ENCODE data around the gene SARNP. TPM values are rescaled to one million over a fixed set of nuclear protein-coding genes. Genes with fewer than 3 reads are reported as not detected.

SARNP gene
- total and polyA plus RNA-seq, 8 donors, result 16.1 to 200 (median 87.1) TPM

DNA sequence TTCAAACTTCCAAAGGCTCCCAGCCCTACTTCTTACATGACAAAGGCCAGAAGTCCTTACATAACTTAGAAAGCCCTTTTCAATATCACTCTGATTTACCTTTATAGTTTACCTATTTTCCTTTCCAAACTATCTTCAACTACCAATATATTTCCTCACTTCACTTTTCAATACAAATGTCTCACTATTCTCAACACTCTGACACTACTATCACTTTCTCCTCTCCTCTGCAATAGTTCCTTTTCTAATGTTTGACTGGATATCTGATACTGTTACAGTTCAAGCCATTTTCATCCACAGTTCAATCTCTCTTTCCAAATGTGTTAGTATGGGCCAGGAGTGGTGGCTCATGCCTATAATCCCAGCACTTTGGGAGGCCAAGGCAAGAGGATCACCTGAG is 3.3 kb downstream of the SARNP start:
- no peak overlapping the region for H3K27ac ChIP-seq
- no peaks in the 10 kb centered on the region for H3K9me3 ChIP-seq
- H3K4me1 ChIP-seq, result peaks cover 29 to 82% (median 62%) of the 10 kb centered on the region in 4 donors
- H3K27me3 ChIP-seq, result no peaks in the 10 kb centered on the region
- DNase-seq, result no peak
- H3K4me3 ChIP-seq, result no peak overlapping the region
- peaks cover 2 to 41% (median 29%) of the 10 kb centered on the region in 4 donors for H3K36me3 ChIP-seq
- TF ChIP-seq POLR2AphosphoS5 (IDR thresholded peaks at IDR 0.05) (no peak), POLR2A (IDR thresholded peaks at IDR 0.05) (no peak), EP300 (IDR thresholded peaks at IDR 0.05) (no peak)
- TF ChIP-seq, protein P1, sequence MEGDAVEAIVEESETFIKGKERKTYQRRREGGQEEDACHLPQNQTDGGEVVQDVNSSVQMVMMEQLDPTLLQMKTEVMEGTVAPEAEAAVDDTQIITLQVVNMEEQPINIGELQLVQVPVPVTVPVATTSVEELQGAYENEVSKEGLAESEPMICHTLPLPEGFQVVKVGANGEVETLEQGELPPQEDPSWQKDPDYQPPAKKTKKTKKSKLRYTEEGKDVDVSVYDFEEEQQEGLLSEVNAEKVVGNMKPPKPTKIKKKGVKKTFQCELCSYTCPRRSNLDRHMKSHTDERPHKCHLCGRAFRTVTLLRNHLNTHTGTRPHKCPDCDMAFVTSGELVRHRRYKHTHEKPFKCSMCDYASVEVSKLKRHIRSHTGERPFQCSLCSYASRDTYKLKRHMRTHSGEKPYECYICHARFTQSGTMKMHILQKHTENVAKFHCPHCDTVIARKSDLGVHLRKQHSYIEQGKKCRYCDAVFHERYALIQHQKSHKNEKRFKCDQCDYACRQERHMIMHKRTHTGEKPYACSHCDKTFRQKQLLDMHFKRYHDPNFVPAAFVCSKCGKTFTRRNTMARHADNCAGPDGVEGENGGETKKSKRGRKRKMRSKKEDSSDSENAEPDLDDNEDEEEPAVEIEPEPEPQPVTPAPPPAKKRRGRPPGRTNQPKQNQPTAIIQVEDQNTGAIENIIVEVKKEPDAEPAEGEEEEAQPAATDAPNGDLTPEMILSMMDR (IDR thresholded peaks at IDR 0.05), result no peak
- intact Hi-C loops (cut with DNase I; ENCODE audit: low total_unique reads), result no loop called here

DNA sequence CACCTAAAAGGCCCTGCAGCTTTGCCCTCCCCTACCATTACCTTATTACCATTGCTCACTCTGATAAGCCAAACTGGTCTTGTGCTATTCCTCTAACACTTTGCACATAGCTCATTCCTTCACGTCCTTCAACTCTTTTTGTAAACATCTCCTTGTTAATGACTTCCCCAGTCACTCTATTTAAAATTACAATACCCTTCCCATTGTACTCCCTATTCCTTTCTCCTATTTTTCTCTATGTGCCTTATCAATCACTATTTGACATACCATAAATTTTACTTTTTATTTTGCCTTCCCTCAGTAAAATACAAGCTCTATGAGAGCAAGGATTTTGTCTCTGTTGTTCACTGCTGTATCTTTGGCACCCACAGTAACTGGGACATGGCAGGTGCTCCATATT is 5.4 kb downstream of the SARNP start:
- Histone ChIP-seq H3K27ac (no peak overlapping the region), H3K9me3 (no peaks in the 10 kb centered on the region), H3K27me3 (no peaks in the 10 kb centered on the region), H3K36me3 (peaks cover 14 to 56% (median 44%) of the 10 kb centered on the region in 4 donors), H3K4me3 (no peak overlapping the region), H3K4me1 (peaks cover 19 to 80% (median 54%) of the 10 kb centered on the region in 4 donors)
- WGBS, 5 donors, result 16 to 30% (median 20%) methylated on average over 1 of the region's 1 CpG
- intact Hi-C loops (cut with DNase I; ENCODE audit: low total_unique reads), result no loop called here
- no peak for DNase-seq
- TF ChIP-seq POLR2A (IDR thresholded peaks at IDR 0.05) (no peak), EP300 (IDR thresholded peaks at IDR 0.05) (no peak), POLR2AphosphoS5 (IDR thresholded peaks at IDR 0.05) (no peak)
- TF ChIP-seq, protein P1 (IDR thresholded peaks at IDR 0.05), result no peak

DNA sequence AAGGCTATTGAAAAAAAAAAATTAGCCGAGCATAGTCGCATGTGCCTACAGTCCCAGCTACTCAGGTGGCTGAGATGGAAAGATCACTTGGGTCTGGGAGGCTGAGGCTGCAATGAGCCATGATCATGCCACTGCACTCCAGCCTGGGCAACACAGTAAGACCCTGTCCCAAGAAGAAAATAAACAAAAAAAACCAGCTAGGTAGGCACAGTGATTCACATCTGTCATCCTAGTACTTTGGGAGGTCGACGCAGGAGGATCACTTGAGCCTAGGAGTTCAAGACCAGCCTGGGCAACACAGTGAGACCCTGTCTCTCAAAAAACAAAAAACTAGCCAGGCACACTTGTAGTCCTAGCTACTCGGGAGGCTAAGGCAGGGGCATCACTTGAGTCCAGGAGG is 8.2 kb downstream of the SARNP start:
- intact Hi-C loops (cut with DNase I; ENCODE audit: low total_unique reads), result no loop called here
- no peaks in the 10 kb centered on the region for H3K27me3 ChIP-seq
- H3K4me3 ChIP-seq, result no peak overlapping the region
- WGBS, 5 donors, result 53 to 76% (median 69%) methylated on average over 5 of the region's 5 CpGs
- peaks cover 14 to 50% (median 38%) of the 10 kb centered on the region in 4 donors for H3K36me3 ChIP-seq
- TF ChIP-seq POLR2AphosphoS5 (IDR thresholded peaks at IDR 0.05), result no peak
- TF ChIP-seq EP300 (IDR thresholded peaks at IDR 0.05), result no peak
- TF ChIP-seq, protein P1 (IDR thresholded peaks at IDR 0.05), result no peak
- TF ChIP-seq POLR2A (IDR thresholded peaks at IDR 0.05), result no peak
- H3K9me3 ChIP-seq, result no peaks in the 10 kb centered on the region
- DNase-seq, result no peak
- H3K27ac ChIP-seq, result no peak overlapping the region
- H3K4me1 ChIP-seq, result peaks cover 1 to 63% (median 31%) of the 10 kb centered on the region in 4 donors

DNA sequence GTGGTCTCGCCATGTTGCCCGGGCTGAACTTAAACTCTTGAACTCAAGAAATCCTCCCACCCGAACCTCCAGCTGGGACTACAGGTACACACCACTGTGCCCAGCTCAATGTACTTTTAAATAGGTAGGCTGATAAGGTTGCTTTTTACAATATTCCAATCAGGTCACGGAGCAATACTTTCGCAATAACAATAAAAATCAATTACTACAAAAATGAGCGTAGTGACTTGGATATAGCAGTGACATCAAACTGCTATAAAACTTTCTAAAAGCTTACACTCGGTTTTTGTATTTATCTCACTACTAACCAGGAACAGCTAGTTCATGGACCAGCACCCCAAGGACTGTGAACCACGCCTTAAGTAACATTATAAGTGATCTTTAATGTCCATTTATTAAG is 10.5 kb downstream of the SARNP start:
- no peak overlapping the region for H3K4me3 ChIP-seq
- intact Hi-C loops (cut with DNase I; ENCODE audit: low total_unique reads), result no loop called here
- peaks cover 0 to 41% (median 17%) of the 10 kb centered on the region in 4 donors for H3K4me1 ChIP-seq
- H3K27ac ChIP-seq, result no peak overlapping the region
- H3K9me3 ChIP-seq, result no peaks in the 10 kb centered on the region
- WGBS, 5 donors, result 88 to 93% (median 91%) methylated on average over 8 of the region's 8 CpGs
- no peak for DNase-seq
- TF ChIP-seq EP300 (IDR thresholded peaks at IDR 0.05), result no peak
- TF ChIP-seq POLR2A (IDR thresholded peaks at IDR 0.05), result no peak
- TF ChIP-seq, protein P1 (IDR thresholded peaks at IDR 0.05), result no peak
- no peak for TF ChIP-seq POLR2AphosphoS5 (IDR thresholded peaks at IDR 0.05)
- H3K36me3 ChIP-seq, result peaks cover 24 to 50% (median 44%) of the 10 kb centered on the region in 4 donors
- no peaks in the 10 kb centered on the region for H3K27me3 ChIP-seq

Data from stomach (tissue), 9 donors.